ENCODE measurements around the gene GBP1.

DNA sequence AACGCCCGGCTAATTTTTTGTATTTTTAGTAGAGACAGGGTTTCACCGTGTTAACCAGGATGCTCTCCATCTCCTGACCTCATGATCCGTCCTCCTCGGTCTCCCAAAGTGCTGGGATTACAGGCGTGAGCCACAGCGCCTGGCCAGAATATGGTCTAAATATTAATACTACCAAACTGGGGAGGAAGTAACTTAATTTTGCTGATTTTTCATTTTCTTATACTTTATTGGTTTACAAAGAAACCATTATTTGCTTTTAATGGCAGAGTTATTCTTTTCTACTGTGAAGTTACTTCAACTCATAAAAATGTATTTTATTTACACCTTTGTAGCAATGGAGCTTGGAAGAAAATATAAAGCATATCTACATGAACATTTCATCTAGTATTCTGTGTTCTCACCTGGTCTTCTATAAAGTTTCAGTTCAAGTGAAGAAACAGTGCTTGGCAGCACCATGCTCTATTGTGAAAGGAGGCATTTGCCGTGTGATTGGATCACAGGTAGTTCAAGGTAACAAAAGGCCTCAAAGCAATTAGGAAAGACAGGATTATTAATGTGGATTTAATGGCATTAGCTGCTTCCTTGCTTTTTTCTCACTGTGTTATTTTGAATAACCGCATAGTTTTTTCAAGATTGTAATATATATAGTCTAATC, 13.6 kb downstream of the GBP1 start:
- TF ChIP-seq, protein P1, sequence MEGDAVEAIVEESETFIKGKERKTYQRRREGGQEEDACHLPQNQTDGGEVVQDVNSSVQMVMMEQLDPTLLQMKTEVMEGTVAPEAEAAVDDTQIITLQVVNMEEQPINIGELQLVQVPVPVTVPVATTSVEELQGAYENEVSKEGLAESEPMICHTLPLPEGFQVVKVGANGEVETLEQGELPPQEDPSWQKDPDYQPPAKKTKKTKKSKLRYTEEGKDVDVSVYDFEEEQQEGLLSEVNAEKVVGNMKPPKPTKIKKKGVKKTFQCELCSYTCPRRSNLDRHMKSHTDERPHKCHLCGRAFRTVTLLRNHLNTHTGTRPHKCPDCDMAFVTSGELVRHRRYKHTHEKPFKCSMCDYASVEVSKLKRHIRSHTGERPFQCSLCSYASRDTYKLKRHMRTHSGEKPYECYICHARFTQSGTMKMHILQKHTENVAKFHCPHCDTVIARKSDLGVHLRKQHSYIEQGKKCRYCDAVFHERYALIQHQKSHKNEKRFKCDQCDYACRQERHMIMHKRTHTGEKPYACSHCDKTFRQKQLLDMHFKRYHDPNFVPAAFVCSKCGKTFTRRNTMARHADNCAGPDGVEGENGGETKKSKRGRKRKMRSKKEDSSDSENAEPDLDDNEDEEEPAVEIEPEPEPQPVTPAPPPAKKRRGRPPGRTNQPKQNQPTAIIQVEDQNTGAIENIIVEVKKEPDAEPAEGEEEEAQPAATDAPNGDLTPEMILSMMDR (conservative IDR thresholded peaks at IDR 0.05; ENCODE audit: low read length), result no peak
- TF ChIP-seq EZH2phosphoT487 (IDR thresholded peaks at IDR 0.05; ENCODE audit: borderline replicate concordance, low read depth, low read length), result no peak

Data from OCI-LY7 (cell line).